Gastroesophageal sphincter (tissue), 3 donors: ENCODE measurements around the gene LPP.

Experiments used
- EP300 ChIP-seq: sonication (generic); formaldehyde crosslinking; IDR thresholded peaks from one replicate; pipeline ENCODE4 v1.6.1; 2017; ENCODE audit warnings: antibody characterized with exemption, mild to moderate bottlenecking
- POLR2A ChIP-seq, 2 donors: fragments of 450-650 bp; IDR thresholded peaks; one replicate each; pipeline ENCODE4 v1.6.1; 2017; ENCODE audit warnings: antibody characterized with exemption in 2 of 2, mild to moderate bottlenecking in 2 of 2, moderate library complexity in 1 of 2
- POLR2AphosphoS5 ChIP-seq: sonication (generic); formaldehyde crosslinking; IDR thresholded peaks from one replicate; pipeline ENCODE4 v1.6.1; 2017; ENCODE audit warnings: antibody characterized with exemption
- TF ChIP-seq, protein P1 (sequence below), 4 experiments: fragments of 200-600 bp in 2 of 4; fragments of 450-650 bp in 2 of 4; sonication (generic) in 1 of 4; IDR thresholded peaks; one replicate each; pipeline ENCODE4 v1.5.1; 2017 to 2019; ENCODE audit warnings: antibody characterized with exemption in 4 of 4, mild to moderate bottlenecking in 2 of 4, moderate library complexity in 2 of 4

DNA sequence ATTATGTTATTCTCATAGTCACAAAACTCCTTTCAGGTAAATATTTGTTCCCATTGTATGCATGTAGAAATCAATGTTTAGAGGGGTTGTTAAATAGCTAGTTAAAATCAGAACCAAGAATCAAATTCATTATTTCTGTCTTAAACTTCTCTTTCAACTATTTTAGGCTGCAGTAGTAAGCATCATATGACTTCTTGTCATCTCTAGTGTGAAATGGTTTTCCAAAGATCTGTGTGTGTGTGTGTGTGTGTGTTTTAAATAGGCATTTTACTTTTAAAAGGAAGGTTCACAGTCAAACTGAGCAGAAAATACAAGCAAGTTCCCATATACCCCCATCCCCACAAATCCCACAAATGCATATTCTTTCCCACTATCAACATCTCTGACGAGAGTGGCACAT lies 506.5 kb downstream of the LPP start:
- TF ChIP-seq POLR2AphosphoS5 = no peak
- TF ChIP-seq, protein P1, sequence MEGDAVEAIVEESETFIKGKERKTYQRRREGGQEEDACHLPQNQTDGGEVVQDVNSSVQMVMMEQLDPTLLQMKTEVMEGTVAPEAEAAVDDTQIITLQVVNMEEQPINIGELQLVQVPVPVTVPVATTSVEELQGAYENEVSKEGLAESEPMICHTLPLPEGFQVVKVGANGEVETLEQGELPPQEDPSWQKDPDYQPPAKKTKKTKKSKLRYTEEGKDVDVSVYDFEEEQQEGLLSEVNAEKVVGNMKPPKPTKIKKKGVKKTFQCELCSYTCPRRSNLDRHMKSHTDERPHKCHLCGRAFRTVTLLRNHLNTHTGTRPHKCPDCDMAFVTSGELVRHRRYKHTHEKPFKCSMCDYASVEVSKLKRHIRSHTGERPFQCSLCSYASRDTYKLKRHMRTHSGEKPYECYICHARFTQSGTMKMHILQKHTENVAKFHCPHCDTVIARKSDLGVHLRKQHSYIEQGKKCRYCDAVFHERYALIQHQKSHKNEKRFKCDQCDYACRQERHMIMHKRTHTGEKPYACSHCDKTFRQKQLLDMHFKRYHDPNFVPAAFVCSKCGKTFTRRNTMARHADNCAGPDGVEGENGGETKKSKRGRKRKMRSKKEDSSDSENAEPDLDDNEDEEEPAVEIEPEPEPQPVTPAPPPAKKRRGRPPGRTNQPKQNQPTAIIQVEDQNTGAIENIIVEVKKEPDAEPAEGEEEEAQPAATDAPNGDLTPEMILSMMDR (IDR thresholded peaks at IDR 0.05) = no peak
- no peak for TF ChIP-seq POLR2A (IDR thresholded peaks at IDR 0.05)
- TF ChIP-seq EP300 = no peak
